ENCODE results near the gene MGAT5B.

MGAT5B gene

GRCh38 chr17:76880268-76880667 lies 12.1 kb downstream of the MGAT5B start:
- no peak for ATAC-seq

- ATAC-seq = no peak
Measured at GRCh38 chr17:76880971-76881370, 12.8 kb downstream of the MGAT5B start.

- no peak for ATAC-seq
Measured at GRCh38 chr17:76881408-76881807, 13.2 kb downstream of the MGAT5B start.

GRCh38 chr17:76881966-76882365 lies 13.8 kb downstream of the MGAT5B start:
- ATAC-seq = no peak

- ATAC-seq = no peak
Measured at GRCh38 chr17:76883744-76884525, 15.7 kb downstream of the MGAT5B start.

GRCh38 chr17:76884995-76885893 lies 17.0 kb downstream of the MGAT5B start:
- no peak for ATAC-seq

GRCh38 chr17:76885894-76886290 lies 17.7 kb downstream of the MGAT5B start:
- no peak for ATAC-seq

- no peak for ATAC-seq
Measured at GRCh38 chr17:76886395-76886794, 18.2 kb downstream of the MGAT5B start.

GRCh38 chr17:76887802-76888201 lies 19.6 kb downstream of the MGAT5B start:
- ATAC-seq = no peak

- no peak for ATAC-seq
Measured at GRCh38 chr17:76888661-76889060, 20.5 kb downstream of the MGAT5B start.

GRCh38 chr17:76889323-76889722 lies 21.1 kb downstream of the MGAT5B start:
- ATAC-seq = no peak

- ATAC-seq = no peak
Measured at GRCh38 chr17:76892329-76892728, 24.1 kb downstream of the MGAT5B start.

GRCh38 chr17:76893623-76894334 lies 25.6 kb downstream of the MGAT5B start:
- ATAC-seq = no peak

- ATAC-seq = no peak
Measured at GRCh38 chr17:76894842-76895241, 26.6 kb downstream of the MGAT5B start.

- no peak for ATAC-seq
Measured at GRCh38 chr17:76897023-76897422, 28.8 kb downstream of the MGAT5B start.

GRCh38 chr17:76899414-76899813 lies 31.2 kb downstream of the MGAT5B start:
- ATAC-seq = no peak

- no peak for ATAC-seq
Measured at GRCh38 chr17:76900723-76901122, 32.5 kb downstream of the MGAT5B start.

- no peak for ATAC-seq
Measured at GRCh38 chr17:76901542-76902197, 33.5 kb downstream of the MGAT5B start.

GRCh38 chr17:76902476-76902875 lies 34.3 kb downstream of the MGAT5B start:
- no peak for ATAC-seq

- ATAC-seq = no peak
Measured at GRCh38 chr17:76903631-76904030, 35.4 kb downstream of the MGAT5B start.

- ATAC-seq = no peak
Measured at GRCh38 chr17:76904116-76904515, 35.9 kb downstream of the MGAT5B start.

- no peak for ATAC-seq
Measured at GRCh38 chr17:76905036-76905435, 36.8 kb downstream of the MGAT5B start.

GRCh38 chr17:76905836-76906235 lies 37.6 kb downstream of the MGAT5B start:
- ATAC-seq = no peak

Data from activated CD4-positive, CD25-positive, alpha-beta regulatory T cell treated with anti-CD3 and anti-CD28 coated beads, Interleukin-2, amount 50 U/mL, for 24 hours (primary cell).